Heart left ventricle (tissue), 16 donors: ENCODE measurements around the gene ANXA11. TPM values are rescaled to one million over a fixed set of nuclear protein-coding genes. Genes with fewer than 3 reads are reported as not detected.

Source experiments
- ATAC-seq, 4 donors: fragments of 200-7000 bp; cut with Tn5 transposase; one replicate each; pipeline ENCODE4 v1.9.1; 2020 to 2022; ENCODE audit warnings: moderate library complexity in 4 of 4, mild to moderate bottlenecking in 3 of 4, moderate number of reproducible peaks in 1 of 4
- DNase-seq, 5 donors: peaks; one replicate each; pipeline ENCODE4 v3.0.0-alpha.2; 2020
- H3K27ac ChIP-seq, 12 donors: fragments of 200-600 bp; sonication (generic) in 4 of 12; one replicate each; pipeline versions ENCODE4 v1.5.0 to v1.8.0; 2016 to 2022; ENCODE audit warnings: mild to moderate bottlenecking in 2 of 12
- H3K27me3 ChIP-seq, 9 donors: fragments of 200-600 bp; sonication (generic) in 2 of 9; one replicate each; pipeline versions ENCODE4 v1.5.1 to v1.8.0; 2016 to 2022; ENCODE audit warnings: mild to moderate bottlenecking in 3 of 9
- H3K36me3 ChIP-seq, 9 donors: fragments of 200-600 bp; sonication (generic) in 2 of 9; one replicate each; pipeline versions ENCODE4 v1.5.0 to v1.8.0; 2018 to 2022; ENCODE audit warnings: mild to moderate bottlenecking in 2 of 9
- H3K4me1 ChIP-seq, 12 donors: fragments of 200-600 bp; sonication (generic) in 4 of 12; one replicate each; pipeline versions ENCODE4 v1.5.0 to v1.8.0; 2016 to 2022; ENCODE audit warnings: mild to moderate bottlenecking in 3 of 12
- H3K4me3 ChIP-seq, 12 donors: fragments of 200-600 bp; sonication (generic) in 4 of 12; one replicate each; pipeline versions ENCODE4 v1.5.0 to v1.8.0; 2017 to 2022; ENCODE audit warnings: mild to moderate bottlenecking in 9 of 12, moderate library complexity in 4 of 12
- H3K9me3 ChIP-seq, 12 donors: fragments of 200-600 bp; sonication (generic) in 4 of 12; one replicate each; pipeline versions ENCODE4 v1.5.0 to v1.8.0; 2016 to 2022; ENCODE audit warnings: mild to moderate bottlenecking in 1 of 12
- POLR2A ChIP-seq, 2 donors: fragments of 450-650 bp; IDR thresholded peaks; one replicate each; pipeline ENCODE4 v1.6.1; 2017; ENCODE audit warnings: antibody characterized with exemption in 2 of 2, mild to moderate bottlenecking in 2 of 2, moderate library complexity in 2 of 2
- WGBS, 4 donors: extraction: QIAGEN DNeasy Blood & Tissue Kit in 2 of 4; methylation state at CpG; one replicate each; pipeline versions ENCODE4 v1.1.5 to v1.1.7; 2013 to 2018; 5-methylcytosine and 5-hydroxymethylcytosine counted together
- intact Hi-C, 10 donors: fragments of 100-400 bp; cut with DNase I; formaldehyde crosslinking; loops; one replicate each; pipeline versions ENCODE4 v1.11.1 to v1.14.2; 2022
- polyA plus RNA-seq, 2 donors: library from polyadenylated mRNA; stranded (reverse); fragments of 200-250 nt; gene quantifications; one replicate each; pipeline ENCODE4 v1.2.3, GENCODE V29; 2013
- total RNA-seq, 9 donors: library from RNA; depleted of rRNA in 2 of 9; stranded (reverse); fragments of >200 nt in 2 of 9; fragmentation: NEBNext Ultra II Directional in 3 of 9; extraction: Animal tissue kit (Norgen Biotek cat#: 25700) in 3 of 9; gene quantifications; one replicate each; pipeline versions ENCODE4 v1.1.0 to v1.2.4, GENCODE V29; 2016 to 2023
- TF ChIP-seq, protein P1 (sequence below), 12 donors: fragments of 200-600 bp; sonication (generic) in 4 of 12; IDR thresholded peaks; one replicate each; pipeline versions ENCODE4 v1.5.0 to v1.8.0; 2018 to 2022; ENCODE audit warnings: antibody characterized with exemption in 12 of 12, mild to moderate bottlenecking in 5 of 12
- donor health status: ischemic (EF 13 %, LVEDD 7.1; RV severe dilation, severe dysfunction).
- donor health status: healthy with polysubstance abuse.
- donor health status: DM: no; HTN: yes; CAD: no.
- donor health status: DM: no; HTN: no; CAD: no.
- donor health status: ischemic (EF 25% LVEDD 6.9; RV normal size, moderate dysfunction).
- donor health status: ischemic (EF 25% LVEDD 5.7; RV mildly dilated, moderate dysfunction).
- donor health status: healthy.
- donor health status: DM: yes; HTN: yes; CAD: no.
- donor health status: ischemic (EF 35%, LVEDD 5.7; RV mildly dilated, moderate dysfunction).
- donor health status: nonischemic (EF 11% LVEDD 7.7; RV severe dilation, severe dysfunction).
- donor health status: DM: yes; HTN: yes; CAD: no.
- donor health status: PGD.
- donor health status: ischemic (EF 29% LVEDD 5.4; RV normal size, mild dysfunction).
- donor health status: nonischemic (EF 23%, LVEDD 6.1; RV moderate dilation, normal function).

Gene ANXA11
- total and polyA plus RNA-seq, 11 donors, result 152 to 487 (median 368) TPM

DNA sequence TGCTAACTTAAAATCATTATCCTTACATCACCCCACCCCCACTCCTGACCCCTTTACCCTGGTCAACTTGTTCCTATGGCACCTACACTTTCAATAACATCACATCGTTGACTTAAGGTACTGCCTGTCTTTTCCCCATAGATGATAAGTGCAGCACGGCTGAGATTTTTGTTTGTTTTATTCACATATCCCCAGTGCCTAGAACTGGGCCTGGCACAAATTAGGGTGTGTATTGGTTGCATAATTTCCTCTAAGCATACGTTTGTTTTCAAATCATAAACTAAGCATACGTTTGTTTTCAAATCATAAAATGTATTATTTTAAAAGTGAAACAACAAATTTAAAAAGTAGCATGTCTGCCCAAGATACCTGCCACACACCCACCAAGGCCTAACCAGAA lies 35.3 kb downstream of the ANXA11 start:
- 66 to 71% (median 67%) methylated on average over 4 of the region's 4 CpGs for WGBS, 4 donors
- Histone ChIP-seq H3K4me3 (no peak overlapping the region), H3K27me3 (no peaks in the 10 kb centered on the region), H3K4me1 (peaks cover 12 to 94% (median 61%) of the 10 kb centered on the region in 12 donors), H3K27ac (peak overlapping the region in 1 of 12 donors; percentile 45), H3K36me3 (peaks cover 0 to 75% (median 58%) of the 10 kb centered on the region in 9 donors), H3K9me3 (no peaks in the 10 kb centered on the region)
- no peak for ATAC-seq
- no peak for TF ChIP-seq POLR2A (IDR thresholded peaks at IDR 0.05)
- TF ChIP-seq, protein P1, sequence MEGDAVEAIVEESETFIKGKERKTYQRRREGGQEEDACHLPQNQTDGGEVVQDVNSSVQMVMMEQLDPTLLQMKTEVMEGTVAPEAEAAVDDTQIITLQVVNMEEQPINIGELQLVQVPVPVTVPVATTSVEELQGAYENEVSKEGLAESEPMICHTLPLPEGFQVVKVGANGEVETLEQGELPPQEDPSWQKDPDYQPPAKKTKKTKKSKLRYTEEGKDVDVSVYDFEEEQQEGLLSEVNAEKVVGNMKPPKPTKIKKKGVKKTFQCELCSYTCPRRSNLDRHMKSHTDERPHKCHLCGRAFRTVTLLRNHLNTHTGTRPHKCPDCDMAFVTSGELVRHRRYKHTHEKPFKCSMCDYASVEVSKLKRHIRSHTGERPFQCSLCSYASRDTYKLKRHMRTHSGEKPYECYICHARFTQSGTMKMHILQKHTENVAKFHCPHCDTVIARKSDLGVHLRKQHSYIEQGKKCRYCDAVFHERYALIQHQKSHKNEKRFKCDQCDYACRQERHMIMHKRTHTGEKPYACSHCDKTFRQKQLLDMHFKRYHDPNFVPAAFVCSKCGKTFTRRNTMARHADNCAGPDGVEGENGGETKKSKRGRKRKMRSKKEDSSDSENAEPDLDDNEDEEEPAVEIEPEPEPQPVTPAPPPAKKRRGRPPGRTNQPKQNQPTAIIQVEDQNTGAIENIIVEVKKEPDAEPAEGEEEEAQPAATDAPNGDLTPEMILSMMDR (IDR thresholded peaks at IDR 0.05), result no peak
- intact Hi-C loops, result no loop called here
- no peak for DNase-seq

DNA sequence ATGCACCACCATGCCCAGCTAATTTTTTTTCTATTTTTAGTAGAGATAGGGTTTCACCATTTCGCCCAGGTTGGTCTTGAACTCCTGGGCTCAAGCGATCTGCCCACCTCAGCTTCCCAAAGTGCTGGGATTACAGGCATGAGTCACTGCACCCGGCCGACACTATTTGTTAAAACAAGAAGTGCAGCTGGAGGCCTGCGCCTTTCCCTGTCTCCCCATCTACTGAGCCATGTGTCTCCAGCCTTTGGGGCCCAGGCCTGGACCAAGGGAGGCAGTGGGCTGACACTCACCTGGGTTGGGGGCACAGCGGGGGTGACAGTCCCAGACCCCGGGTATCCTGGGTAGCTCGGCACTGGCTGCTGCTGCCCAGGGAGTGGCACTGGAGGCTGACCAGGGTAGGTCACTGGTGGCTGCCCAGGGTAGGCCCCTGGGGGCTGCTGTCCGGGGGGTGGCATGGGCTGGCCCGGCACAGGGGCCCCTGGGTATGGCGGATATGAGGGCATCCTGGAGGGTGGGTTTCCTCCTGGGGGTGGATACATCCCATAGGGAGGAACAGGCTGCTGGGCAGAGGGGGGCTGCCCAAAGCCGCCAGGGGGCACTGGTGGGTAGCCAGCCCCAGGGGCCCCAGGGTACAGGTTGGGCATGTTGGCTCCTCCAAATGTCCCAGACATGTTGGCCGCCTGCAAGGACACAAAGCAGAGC lies 36.5 kb downstream of the ANXA11 start:
- no peak for TF ChIP-seq POLR2A (IDR thresholded peaks at IDR 0.05)
- TF ChIP-seq, protein P1 (IDR thresholded peaks at IDR 0.05), result peak in 7 of 12 donors; percentile 11 to 35 (median 25)
- Histone ChIP-seq H3K36me3 (peaks cover 0 to 82% (median 65%) of the 10 kb centered on the region in 9 donors), H3K4me1 (peaks cover 15 to 99% (median 72%) of the 10 kb centered on the region in 12 donors), H3K9me3 (no peaks in the 10 kb centered on the region), H3K4me3 (no peak overlapping the region), H3K27me3 (no peaks in the 10 kb centered on the region), H3K27ac (peak overlapping the region in 9 of 12 donors; percentile 15 to 79 (median 68))
- WGBS, 4 donors, result 91 to 93% (median 92%) methylated on average over 9 to 13 of the region's 13 CpGs
- peak in 1 of 5 donors; percentile 27 for DNase-seq
- intact Hi-C loops, result loop anchor here in 1 of 10 donors (5.0 kb wide), 1 partner anchor 38 kb away; the partner anchor contains the start of gene ANXA11
- ATAC-seq, result peak in 3 of 4 donors; percentile 4 to 7 (median 7)

DNA sequence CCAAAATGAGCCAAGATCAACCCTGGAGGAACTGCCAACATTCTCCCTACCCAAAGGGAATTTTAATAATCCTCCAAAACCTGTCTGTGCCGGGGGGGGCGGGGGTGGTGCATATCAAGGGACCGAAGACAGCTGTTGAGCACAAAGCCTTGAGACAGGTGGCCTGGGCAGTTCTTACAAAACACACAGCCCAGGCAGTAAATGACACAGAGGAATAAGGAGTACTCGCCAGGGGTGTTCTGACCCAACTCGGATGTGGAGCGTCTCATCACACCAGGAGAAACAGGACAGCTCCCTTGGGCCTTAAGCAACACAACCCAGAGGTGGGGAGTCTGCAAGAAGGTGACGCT lies 37.2 kb downstream of the ANXA11 start:
- WGBS, 4 donors, result 57 to 75% (median 63%) methylated on average over 7 of the region's 7 CpGs
- H3K36me3 ChIP-seq, result peaks cover 0 to 82% (median 72%) of the 10 kb centered on the region in 9 donors
- ATAC-seq, result no peak
- intact Hi-C loops, result loop anchor here in 1 of 10 donors (5.0 kb wide), 1 partner anchor 39 kb away; the partner anchor contains the start of gene ANXA11
- peak overlapping the region in 11 of 12 donors; percentile 43 to 79 (median 68) for H3K27ac ChIP-seq
- TF ChIP-seq, protein P1 (IDR thresholded peaks at IDR 0.05), result no peak
- TF ChIP-seq POLR2A (IDR thresholded peaks at IDR 0.05), result no peak
- no peak overlapping the region for H3K4me3 ChIP-seq
- H3K27me3 ChIP-seq, result no peaks in the 10 kb centered on the region
- H3K4me1 ChIP-seq, result peaks cover 18 to 99% (median 72%) of the 10 kb centered on the region in 12 donors
- H3K9me3 ChIP-seq, result no peaks in the 10 kb centered on the region
- peak in 1 of 5 donors; percentile 19 for DNase-seq

DNA sequence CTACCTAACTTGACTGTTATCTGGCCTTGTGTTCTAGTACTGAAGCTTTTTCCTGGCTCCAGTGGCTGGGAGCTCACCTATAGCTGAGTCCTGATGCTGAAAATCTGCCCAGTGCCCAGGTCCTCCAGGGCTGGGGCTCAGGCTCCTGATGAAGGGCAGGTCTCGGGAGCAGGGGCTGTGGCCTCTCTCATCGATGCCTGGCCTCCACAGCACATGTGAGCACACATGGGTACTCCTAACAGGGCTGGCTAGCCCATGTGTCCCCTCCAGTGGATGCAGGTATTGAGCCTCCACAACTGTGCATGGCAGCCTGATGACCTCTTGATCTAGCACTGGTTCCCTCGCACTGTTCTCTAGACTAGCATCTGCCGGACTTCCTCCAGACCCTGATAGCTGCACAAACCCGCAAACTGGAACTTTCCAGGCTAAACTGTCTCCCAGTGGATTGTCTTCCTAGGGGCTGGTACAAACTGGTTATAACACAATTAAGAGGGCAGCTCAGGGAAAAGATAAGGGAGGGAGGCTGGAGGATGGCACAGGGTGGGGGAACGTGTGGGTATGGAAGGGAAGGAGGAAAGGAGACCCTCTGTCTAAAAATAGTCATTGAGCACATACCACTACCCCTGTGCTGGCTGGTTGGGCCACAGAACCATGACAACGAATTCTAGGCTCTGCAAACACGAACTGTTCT lies 37.7 kb downstream of the ANXA11 start:
- DNase-seq (no peak), ATAC-seq (peak in 2 of 4 donors; percentile 25 to 34)
- Histone ChIP-seq H3K4me1 (peaks cover 18 to 99% (median 68%) of the 10 kb centered on the region in 12 donors), H3K27ac (peak overlapping the region in 11 of 12 donors; percentile 52 to 79 (median 68)), H3K36me3 (peaks cover 0 to 82% (median 73%) of the 10 kb centered on the region in 9 donors), H3K4me3 (no peak overlapping the region), H3K9me3 (no peaks in the 10 kb centered on the region), H3K27me3 (no peaks in the 10 kb centered on the region)
- TF ChIP-seq, protein P1 (IDR thresholded peaks at IDR 0.05), result no peak
- WGBS, 4 donors, result 47 to 64% (median 51%) methylated on average over 7 to 8 of the region's 8 CpGs
- intact Hi-C loops, result loop anchor here in 2 of 10 donors (2.0 to 5.0 kb wide), 2 partner anchors 33 to 40 kb away; partner anchors contain the start of gene ANXA11 (in 1 of the 2)
